HG03354 (cell line): Measurements from ENCODE around the gene DPPA4.
"Not testable (repeated sequence)": the region's sequence is repeated elsewhere in the genome, so short reads cannot be mapped to it uniquely, and the experiment has no call there.

Source experiments
- ATAC-seq: cut with Tn5 transposase; IDR thresholded peaks from one replicate; pipeline ENCODE4 v1.9.1; 2021; ENCODE audit warnings: mild to moderate bottlenecking; ENCODE audit not compliant: unreplicated experiment, poor library complexity, severe bottlenecking

DPPA4 gene

GRCh38 chr3:109337393-109337792 is at the start of gene DPPA4:
Gene DPPA4 (minus strand): TSS chr3:109337546. CDS start chr3:109337517, 29 bp downstream.
- ATAC-seq: no peak

- ATAC-seq: no peak
Observed at GRCh38 chr3:109385442-109386318, 48.3 kb upstream of the DPPA4 start.

GRCh38 chr3:109384164-109384563 is 46.8 kb upstream of the DPPA4 start:
- ATAC-seq: no peak

- no peak for ATAC-seq
Observed at GRCh38 chr3:109382588-109382987, 45.2 kb upstream of the DPPA4 start.

GRCh38 chr3:109375975-109376374 is 38.6 kb upstream of the DPPA4 start:
- ATAC-seq: no peak

- ATAC-seq: not testable (repeated sequence)
Observed at GRCh38 chr3:109374434-109374833, 37.1 kb upstream of the DPPA4 start.

GRCh38 chr3:109373933-109374332 is 36.6 kb upstream of the DPPA4 start:
- ATAC-seq: no peak

- no peak for ATAC-seq
Observed at GRCh38 chr3:109372639-109373038, 35.3 kb upstream of the DPPA4 start.

GRCh38 chr3:109369510-109369909 is 32.2 kb upstream of the DPPA4 start:
- ATAC-seq: no peak

- no peak for ATAC-seq
Observed at GRCh38 chr3:109364088-109364487, 26.7 kb upstream of the DPPA4 start.

- no peak for ATAC-seq
Observed at GRCh38 chr3:109363634-109364033, 26.3 kb upstream of the DPPA4 start.

GRCh38 chr3:109362823-109363222 is 25.5 kb upstream of the DPPA4 start:
- ATAC-seq: no peak

GRCh38 chr3:109358809-109359208 is 21.5 kb upstream of the DPPA4 start:
- ATAC-seq: not testable (repeated sequence)

GRCh38 chr3:109356442-109357155 is 19.3 kb upstream of the DPPA4 start:
- no peak for ATAC-seq

- no peak for ATAC-seq
Observed at GRCh38 chr3:109355625-109356441, 18.5 kb upstream of the DPPA4 start.

- ATAC-seq: no peak
Observed at GRCh38 chr3:109353057-109353456, 15.7 kb upstream of the DPPA4 start.

GRCh38 chr3:109351231-109351630 is 13.9 kb upstream of the DPPA4 start:
- ATAC-seq: no peak

- no peak for ATAC-seq
Observed at GRCh38 chr3:109346770-109347295, 9.5 kb upstream of the DPPA4 start.

GRCh38 chr3:109346099-109346498 is 8.8 kb upstream of the DPPA4 start:
- no peak for ATAC-seq
